Eye (tissue), 1 donor: Measurements from ENCODE around the gene ECSIT.
A peak's percentile ranks its signal among the peaks of the same experiment; 100 is the strongest.
"Not testable (repeated sequence)": the region's sequence is repeated elsewhere in the genome, so short reads cannot be mapped to it uniquely, and the experiment has no call there.

Source experiments
- DNase-seq: peaks from one replicate; pipeline ENCODE4 v3.0.0-alpha.2; 2015

The ECSIT gene

GRCh38 chr19:11528551-11529341, at the start of gene ECSIT:
Gene ECSIT, minus strand, starts transcription at chr19:11529134. Its CDS starts 9,964 bp downstream, at chr19:11519170.
- peak; percentile 98 for DNase-seq

DNA sequence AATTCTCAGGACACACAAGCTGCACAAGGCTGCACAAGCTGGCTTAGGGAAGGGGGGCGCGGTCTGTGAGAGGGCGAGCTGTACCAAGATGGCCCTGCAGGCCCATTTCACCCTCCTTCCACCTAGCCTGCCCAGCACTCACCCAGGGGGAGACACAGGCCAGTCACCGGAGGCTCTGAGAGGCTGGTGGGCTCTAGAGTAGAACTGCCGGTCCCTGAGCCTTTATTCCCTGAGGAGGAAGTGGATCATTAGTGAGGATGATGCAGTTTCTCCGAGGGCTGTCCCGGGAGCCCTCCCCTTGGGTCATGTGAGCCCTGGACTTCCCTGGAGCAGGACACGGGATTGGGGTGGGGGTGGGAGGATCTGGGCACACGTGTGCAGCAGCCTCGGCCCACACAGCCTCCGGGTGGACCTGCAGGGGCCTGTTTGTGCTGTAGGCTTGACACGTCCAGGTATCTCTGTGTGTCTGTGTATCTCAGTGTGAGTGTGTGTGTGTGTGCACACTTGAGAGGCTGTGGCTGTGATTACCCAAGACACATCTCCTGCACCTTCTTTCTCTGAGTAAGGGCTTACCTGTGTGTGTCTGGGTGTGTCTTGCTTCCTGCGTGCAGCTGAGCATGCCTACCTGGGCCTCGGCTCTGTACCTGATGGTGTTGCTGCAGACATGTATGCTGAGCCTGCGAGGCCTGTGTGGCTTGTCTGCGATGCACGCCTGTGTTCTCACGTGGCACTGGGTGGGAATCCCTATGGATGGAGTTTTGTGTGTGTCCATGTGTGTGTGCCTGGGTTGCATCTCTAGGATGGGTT, 48.7 kb upstream of the ECSIT start, which contains the start of gene ACP5:
TSS of gene ACP5 (minus strand) at position 195 of the 807 bp plus-strand sequence. CDS start 328 bp downstream, outside the sequence.
- DNase-seq, result peak; percentile 46

DNA sequence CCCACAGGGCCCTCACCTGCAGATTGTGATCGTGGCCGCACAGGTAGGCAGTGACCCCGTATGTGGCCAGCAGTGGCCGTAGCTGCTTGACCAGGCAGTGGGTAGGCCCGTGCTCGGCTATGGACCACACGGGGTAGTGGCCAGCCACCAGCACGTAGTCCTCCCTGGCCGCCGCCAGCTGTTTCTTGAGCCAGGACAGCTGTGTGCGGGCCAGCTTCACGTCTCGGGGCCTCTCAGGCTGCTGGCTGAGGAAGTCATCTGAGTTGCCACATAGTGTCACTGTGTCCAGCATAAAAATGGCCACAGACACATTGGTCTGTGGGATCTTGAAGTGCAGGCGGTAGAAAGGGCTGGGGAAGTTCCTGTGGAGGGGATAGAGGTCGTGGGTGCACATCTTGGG, 47.3 kb upstream of the ECSIT start:
- DNase-seq, result no peak

GRCh38 chr19:11574689-11575088, 45.8 kb upstream of the ECSIT start:
- no peak for DNase-seq

DNA sequence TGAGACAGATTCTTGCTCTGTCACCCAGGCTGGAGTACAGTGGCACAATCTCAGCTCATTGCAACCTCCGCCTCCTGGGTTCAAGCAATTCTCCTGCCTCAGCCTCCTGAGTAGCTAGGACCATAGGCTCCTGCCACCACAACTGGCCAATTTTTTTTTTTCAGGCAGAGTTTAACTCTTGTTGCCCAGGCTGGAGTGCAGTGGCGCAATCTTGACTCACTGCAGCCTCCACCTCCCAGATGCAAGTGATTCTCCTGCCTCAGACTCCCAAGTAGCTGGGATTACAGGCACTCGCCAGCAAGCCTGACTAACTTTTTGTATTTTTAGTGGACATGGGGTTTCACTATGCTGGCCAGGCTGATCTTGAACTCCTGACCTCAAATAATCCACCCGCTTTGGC, 44.8 kb upstream of the ECSIT start:
- DNase-seq, result not testable (repeated sequence)

DNA sequence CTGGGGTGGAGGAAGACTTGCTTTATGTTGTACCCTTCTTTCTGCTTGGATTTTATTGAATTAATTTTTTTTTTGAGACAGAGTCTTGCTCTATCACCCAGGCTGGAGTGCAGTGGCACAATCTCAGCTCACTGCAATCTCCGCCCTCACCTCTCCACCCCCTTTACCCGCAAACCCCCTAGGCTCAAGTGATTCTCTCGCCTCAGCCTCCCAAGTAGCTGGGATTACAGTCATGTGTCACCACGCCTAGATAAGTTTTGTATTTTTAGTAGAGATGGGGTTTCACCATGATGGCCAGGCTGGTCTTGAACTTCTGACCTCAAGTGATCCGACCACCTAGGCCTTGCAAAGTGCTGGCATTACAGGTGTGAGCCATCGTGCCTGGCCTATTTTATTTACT, 44.4 kb upstream of the ECSIT start:
- not testable (repeated sequence) for DNase-seq

DNA sequence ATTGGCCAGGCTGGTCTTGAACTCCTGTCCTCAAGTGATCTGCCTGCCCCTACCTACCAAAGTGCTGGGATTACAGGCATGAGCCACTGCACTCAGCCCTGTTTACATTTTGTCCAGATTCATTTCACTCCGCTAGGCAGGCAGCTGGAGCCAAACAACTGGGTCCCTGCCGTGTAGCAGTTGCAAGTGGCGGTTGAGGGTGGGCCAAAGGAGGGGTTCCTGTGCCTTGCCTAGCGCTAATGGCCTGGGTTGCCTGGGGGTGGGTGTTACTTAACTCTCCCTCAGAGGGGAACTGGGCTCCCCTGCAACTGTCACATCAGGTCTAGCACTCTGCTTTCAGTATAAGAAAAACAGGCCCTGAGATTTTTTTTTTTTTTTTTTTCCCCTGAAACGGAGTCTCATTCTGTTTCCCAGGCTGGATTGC, 41.1 kb upstream of the ECSIT start:
- peak; percentile 79 for DNase-seq

DNA sequence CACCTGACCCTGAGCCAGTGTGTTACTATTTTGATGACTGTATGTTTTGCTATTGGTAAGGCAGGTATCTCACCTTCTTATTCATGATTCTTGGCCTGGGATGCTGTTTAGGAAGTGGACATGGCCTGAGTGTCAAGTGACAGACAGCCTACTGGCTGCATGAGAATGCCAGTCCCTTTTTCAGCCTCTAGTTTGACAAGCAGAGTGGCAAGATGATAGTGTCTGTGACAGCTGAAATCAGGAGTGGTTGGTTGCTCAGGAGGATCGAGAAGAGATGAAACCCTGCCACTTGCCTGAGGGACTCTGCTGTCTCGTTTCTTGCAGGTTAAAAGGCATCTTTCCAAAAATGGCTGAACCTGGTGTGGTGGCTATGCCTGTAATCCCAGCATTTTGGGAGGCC, 37.2 kb upstream of the ECSIT start:
- no peak for DNase-seq

GRCh38 chr19:11565649-11565980, 36.7 kb upstream of the ECSIT start:
- not testable (repeated sequence) for DNase-seq

GRCh38 chr19:11564082-11564807, 35.3 kb upstream of the ECSIT start:
- not testable (repeated sequence) for DNase-seq

- DNase-seq, result no peak
These were observed 34.6 kb upstream of the ECSIT start for GRCh38 chr19:11563532-11563931.

- peak; percentile 87 for DNase-seq
These were observed 31.6 kb upstream of the ECSIT start for GRCh38 chr19:11560404-11561051.

DNA sequence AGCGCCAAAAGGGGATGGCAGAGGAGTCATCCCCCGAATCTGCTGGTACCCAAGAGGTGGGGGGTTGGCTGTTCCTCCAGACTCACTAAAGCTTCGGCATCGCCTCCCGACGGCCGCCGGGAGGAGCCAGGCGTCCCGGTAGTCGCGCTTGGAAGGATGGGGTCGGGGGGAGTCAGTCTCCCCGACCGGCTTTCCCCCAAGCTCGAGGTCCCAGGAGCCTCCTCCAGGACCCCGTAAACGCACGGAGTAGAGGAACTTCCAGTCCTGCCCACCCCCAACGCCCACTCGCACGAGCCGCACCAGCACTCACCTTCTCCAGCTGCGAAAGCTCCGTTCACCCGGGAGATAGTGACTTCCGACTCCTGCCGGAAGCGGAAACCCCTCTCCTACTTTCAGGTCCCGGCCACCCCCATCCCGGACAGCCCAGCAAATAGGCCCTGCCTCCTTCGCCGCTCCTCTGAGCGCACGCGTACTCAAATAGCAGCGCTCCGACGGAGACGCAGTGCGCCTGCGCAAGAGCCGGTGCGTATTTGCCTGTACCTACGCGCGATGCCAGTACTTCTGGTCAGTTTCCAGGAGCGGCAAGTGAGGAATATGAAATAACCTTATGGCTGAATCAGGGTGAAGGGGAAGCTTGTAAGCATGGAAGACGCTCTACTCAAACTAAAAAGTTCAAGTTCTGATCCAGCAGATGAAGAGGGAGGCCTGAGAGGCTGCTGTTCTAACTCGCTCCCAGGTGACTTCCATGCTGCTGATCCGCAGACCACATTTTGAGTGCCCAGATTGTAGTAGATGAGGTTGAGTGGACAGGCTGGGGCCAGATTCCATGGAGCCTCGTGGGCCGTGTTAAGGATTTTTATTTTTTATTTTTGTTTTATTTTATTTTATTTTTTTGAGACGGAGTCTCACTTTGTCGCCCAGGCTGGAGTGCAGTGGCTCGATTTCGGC, 30.2 kb upstream of the ECSIT start, which contains the start of gene ELOF1:
TSS of gene ELOF1 (minus strand) at position 350 of the 948 bp plus-strand sequence. CDS start 4,883 bp downstream, outside the sequence.
- DNase-seq, result peak; percentile 99

- DNase-seq, result no peak
These were observed 27.9 kb upstream of the ECSIT start for GRCh38 chr19:11556634-11557420.

GRCh38 chr19:11555246-11555645, 26.3 kb upstream of the ECSIT start:
- no peak for DNase-seq

GRCh38 chr19:11554160-11554559, 25.2 kb upstream of the ECSIT start:
- no peak for DNase-seq

DNA sequence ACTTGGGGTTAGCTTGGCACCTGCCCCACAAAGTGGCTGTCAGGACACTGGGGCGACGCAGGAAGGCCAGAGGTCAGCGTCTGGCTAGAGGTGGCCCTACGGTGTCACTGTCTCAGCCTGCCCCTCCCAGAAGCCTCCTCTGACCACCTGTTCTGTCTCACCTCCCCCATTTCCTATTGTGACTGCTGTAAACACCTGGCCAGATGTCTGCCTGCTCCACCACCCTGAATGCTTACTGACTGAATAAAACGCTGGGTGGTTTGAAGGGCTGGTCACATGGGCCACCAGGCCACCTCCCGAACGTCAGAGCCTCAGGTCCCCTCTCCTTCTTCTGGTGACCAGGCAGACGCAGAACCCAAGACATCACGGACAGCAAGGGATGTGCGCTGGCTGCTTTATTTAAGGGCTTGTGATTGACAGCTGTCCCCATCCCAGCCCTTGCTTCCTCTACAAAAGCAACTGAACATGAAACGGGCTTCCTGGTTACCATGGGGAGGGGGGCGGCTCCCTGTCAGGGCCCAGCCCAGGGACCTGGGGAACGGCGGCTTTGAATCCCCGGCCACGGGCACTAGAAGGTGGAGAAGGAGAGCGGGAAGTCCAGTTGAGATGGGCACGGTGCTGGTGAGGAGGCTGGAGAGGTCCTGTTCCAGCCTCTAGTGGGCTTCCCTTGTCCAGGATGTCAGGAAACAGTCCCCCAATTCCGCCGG, 23.9 kb upstream of the ECSIT start:
- no peak for DNase-seq

- no peak for DNase-seq
These were observed 22.8 kb upstream of the ECSIT start for GRCh38 chr19:11551603-11552235.

- DNase-seq, result no peak
These were observed 21.3 kb upstream of the ECSIT start for GRCh38 chr19:11550265-11550664.
